ENCODE measurements around the gene PLB1. TPM values are rescaled to one million over a fixed set of nuclear protein-coding genes. Genes with fewer than 3 reads are reported as not detected.

Gene PLB1
- polyA plus RNA-seq, 3 donors, result 20.2 to 35.8 (median 23.9) TPM

DNA sequence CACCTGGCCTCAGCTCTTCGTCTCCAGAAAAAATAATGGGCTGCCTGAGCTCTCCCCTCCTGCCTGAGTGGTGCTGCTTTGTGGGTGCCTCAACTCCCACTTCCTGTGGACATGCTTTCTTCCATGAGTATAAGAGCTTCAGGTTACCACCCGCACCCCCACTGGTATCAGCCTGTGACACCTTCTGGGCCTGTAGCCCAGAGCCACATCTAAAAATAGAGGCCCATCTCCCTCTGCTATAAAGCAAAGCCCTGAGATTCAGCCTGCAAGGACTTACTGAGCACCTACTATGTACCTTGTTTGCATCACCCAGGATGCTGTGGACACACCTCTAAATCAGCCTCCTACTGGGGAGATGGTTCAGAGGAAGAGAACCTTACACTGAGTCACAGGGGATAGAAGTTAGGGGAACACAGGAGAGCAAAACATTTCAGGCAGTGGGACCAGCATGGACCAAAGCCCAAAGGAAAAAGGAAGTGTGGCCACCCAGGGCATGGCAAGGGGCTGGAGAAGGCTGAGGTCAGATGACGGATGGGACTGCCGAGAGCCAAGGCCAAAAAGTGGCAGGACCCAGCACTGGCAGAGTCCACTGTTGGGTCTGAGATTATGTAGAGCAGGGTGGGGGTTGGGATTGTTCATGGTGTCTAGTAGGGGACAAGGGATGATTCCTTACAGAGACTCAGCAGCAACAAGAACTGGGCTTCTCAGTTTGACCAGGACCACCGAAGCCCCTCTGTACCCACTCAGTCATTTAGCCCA lies 132.0 kb downstream of the PLB1 start:
- Histone ChIP-seq H3K79me2 (ENCODE audit: insufficient read depth, low read length) (no peaks in the 10 kb centered on the region), H3K27ac (ENCODE audit: low read depth in 1 of 2, low read length in 2 of 2) (peak overlapping the region in 1 of 2 donors; percentile 37), H3K4me1 (ENCODE audit: control insufficient read depth in 1 of 2, insufficient read depth in 2 of 2, low read length in 2 of 2) (peaks cover 15 to 18% of the 10 kb centered on the region in 2 donors), H3K4me2 (replicated peaks; ENCODE audit: extremely low read depth, low read length, poor library complexity, severe bottlenecking) (no peak overlapping the region), H3K4me3 (replicated peaks in 1 of 3; ENCODE audit: low read depth in 2 of 3, low read length in 3 of 3) (no peak overlapping the region), H3K27me3 (ENCODE audit: control insufficient read depth in 2 of 2, insufficient read depth in 2 of 2, low read length in 2 of 2) (no peaks in the 10 kb centered on the region), H2AFZ (ENCODE audit: insufficient read depth, low read depth, low read length, poor library complexity, severe bottlenecking) (no peak overlapping the region), H3K9ac (ENCODE audit: insufficient read depth, low read length, poor library complexity, severe bottlenecking) (no peak overlapping the region), H3K9me3 (replicated peaks in 1 of 2; ENCODE audit: control insufficient read depth in 1 of 2, insufficient read depth in 1 of 2, low read length in 2 of 2) (no peaks in the 10 kb centered on the region), H3K36me3 (replicated peaks in 1 of 2; ENCODE audit: control insufficient read depth in 1 of 2, insufficient read depth in 2 of 2, low read length in 2 of 2) (peaks cover 59 to 69% of the 10 kb centered on the region in 2 donors), H4K20me1 (ENCODE audit: insufficient read depth, low read length) (no peaks in the 10 kb centered on the region)
- Mint-ChIP-seq H3K4me1 (peaks cover 24% of the 10 kb centered on the region), H3K4me3 (no peak overlapping the region), H3K27ac (peak overlapping the region; percentile 58 to 98 (median 75)), H3K27me3 (ENCODE audit: low read depth in 3 of 3) (peaks cover 0 to 3% (median 3%) of the 10 kb centered on the region in 3 donors), H3K36me3 (peaks cover 52 to 81% of the 10 kb centered on the region in 2 donors), H3K9me3 (no peaks in the 10 kb centered on the region)
- no peak for DNase-seq
- TF ChIP-seq, protein P1, sequence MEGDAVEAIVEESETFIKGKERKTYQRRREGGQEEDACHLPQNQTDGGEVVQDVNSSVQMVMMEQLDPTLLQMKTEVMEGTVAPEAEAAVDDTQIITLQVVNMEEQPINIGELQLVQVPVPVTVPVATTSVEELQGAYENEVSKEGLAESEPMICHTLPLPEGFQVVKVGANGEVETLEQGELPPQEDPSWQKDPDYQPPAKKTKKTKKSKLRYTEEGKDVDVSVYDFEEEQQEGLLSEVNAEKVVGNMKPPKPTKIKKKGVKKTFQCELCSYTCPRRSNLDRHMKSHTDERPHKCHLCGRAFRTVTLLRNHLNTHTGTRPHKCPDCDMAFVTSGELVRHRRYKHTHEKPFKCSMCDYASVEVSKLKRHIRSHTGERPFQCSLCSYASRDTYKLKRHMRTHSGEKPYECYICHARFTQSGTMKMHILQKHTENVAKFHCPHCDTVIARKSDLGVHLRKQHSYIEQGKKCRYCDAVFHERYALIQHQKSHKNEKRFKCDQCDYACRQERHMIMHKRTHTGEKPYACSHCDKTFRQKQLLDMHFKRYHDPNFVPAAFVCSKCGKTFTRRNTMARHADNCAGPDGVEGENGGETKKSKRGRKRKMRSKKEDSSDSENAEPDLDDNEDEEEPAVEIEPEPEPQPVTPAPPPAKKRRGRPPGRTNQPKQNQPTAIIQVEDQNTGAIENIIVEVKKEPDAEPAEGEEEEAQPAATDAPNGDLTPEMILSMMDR (IDR thresholded peaks at IDR 0.05), result no peak
- intact Hi-C loops (cut with micrococcal nuclease), result no loop called here
- WGBS (ENCODE audit: insufficient coverage), result 96% methylated on average over 3 of the region's 5 CpGs

DNA sequence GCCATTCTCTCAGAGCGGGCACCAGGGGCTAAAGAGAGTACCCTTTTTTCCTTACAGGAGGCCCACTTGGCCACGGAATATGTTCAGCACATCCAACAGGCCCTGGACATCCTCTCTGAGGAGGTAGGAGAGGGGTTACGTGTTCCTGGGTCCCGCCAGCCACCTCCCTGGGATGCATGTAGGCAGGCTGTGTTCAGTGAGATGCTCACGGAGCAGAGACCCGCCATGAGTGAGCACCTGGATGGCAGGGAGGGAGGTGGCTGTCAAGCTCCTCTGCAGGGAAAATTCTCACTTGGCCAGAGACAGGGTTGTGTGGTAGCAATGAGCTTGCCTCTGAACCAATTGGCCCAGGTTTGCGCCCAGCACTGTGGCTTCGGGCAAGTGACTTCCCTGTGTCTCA lies 132.6 kb downstream of the PLB1 start:
- no peaks in the 10 kb centered on the region for H3K9me3 Mint-ChIP-seq
- Histone ChIP-seq H3K79me2 (ENCODE audit: insufficient read depth, low read length) (no peaks in the 10 kb centered on the region), H3K27ac (ENCODE audit: low read depth in 1 of 2, low read length in 2 of 2) (peak overlapping the region in 1 of 2 donors; percentile 37), H4K20me1 (ENCODE audit: insufficient read depth, low read length) (no peaks in the 10 kb centered on the region), H2AFZ (ENCODE audit: insufficient read depth, low read depth, low read length, poor library complexity, severe bottlenecking) (no peak overlapping the region), H3K4me2 (replicated peaks; ENCODE audit: extremely low read depth, low read length, poor library complexity, severe bottlenecking) (no peak overlapping the region), H3K4me1 (ENCODE audit: control insufficient read depth in 1 of 2, insufficient read depth in 2 of 2, low read length in 2 of 2) (peaks cover 15 to 18% of the 10 kb centered on the region in 2 donors), H3K9me3 (replicated peaks in 1 of 2; ENCODE audit: control insufficient read depth in 1 of 2, insufficient read depth in 1 of 2, low read length in 2 of 2) (no peaks in the 10 kb centered on the region), H3K27me3 (ENCODE audit: control insufficient read depth in 2 of 2, insufficient read depth in 2 of 2, low read length in 2 of 2) (no peaks in the 10 kb centered on the region), H3K9ac (ENCODE audit: insufficient read depth, low read length, poor library complexity, severe bottlenecking) (no peak overlapping the region), H3K4me3 (replicated peaks in 1 of 3; ENCODE audit: low read depth in 2 of 3, low read length in 3 of 3) (no peak overlapping the region), H3K36me3 (replicated peaks in 1 of 2; ENCODE audit: control insufficient read depth in 1 of 2, insufficient read depth in 2 of 2, low read length in 2 of 2) (peaks cover 64 to 75% of the 10 kb centered on the region in 2 donors)
- H3K4me1 Mint-ChIP-seq, result peaks cover 19% of the 10 kb centered on the region
- intact Hi-C loops (cut with micrococcal nuclease), result no loop called here
- 100% methylated on average over 4 of the region's 8 CpGs for WGBS (ENCODE audit: insufficient coverage)
- peaks cover 0 to 3% (median 3%) of the 10 kb centered on the region in 3 donors for H3K27me3 Mint-ChIP-seq (ENCODE audit: low read depth in 3 of 3)
- H3K4me3 Mint-ChIP-seq, result no peak overlapping the region
- H3K36me3 Mint-ChIP-seq, result peaks cover 56 to 84% of the 10 kb centered on the region in 2 donors
- no peak for DNase-seq
- H3K27ac Mint-ChIP-seq, result peak overlapping the region in 5 of 7 donors; percentile 65 to 98 (median 86)
- TF ChIP-seq, protein P1 (IDR thresholded peaks at IDR 0.05), result no peak
